ENCODE data around the gene PPM1L. TPM values are rescaled to one million over a fixed set of nuclear protein-coding genes. Genes with fewer than 3 reads are reported as not detected.

Gene PPM1L
- total RNA-seq, 1 experiment from 2014 or later = 1.1 TPM

- DNase-seq (ENCODE audit: low read depth, low spot score) = no peak
- in situ Hi-C loops (cut with HindIII; ENCODE audit: low pct_unique_long_range_greater_than_20kb, low sequenced_read_pairs) = no loop called here
These were observed 37.8 kb downstream of the PPM1L start for GRCh38 chr3:160793722-160794252.

- in situ Hi-C loops (cut with HindIII; ENCODE audit: low pct_unique_long_range_greater_than_20kb, low sequenced_read_pairs) = no loop called here
- DNase-seq (ENCODE audit: low read depth, low spot score) = no peak
These were observed 40.2 kb downstream of the PPM1L start for GRCh38 chr3:160796089-160796812.

GRCh38 chr3:160796813-160797164, 40.8 kb downstream of the PPM1L start:
- in situ Hi-C loops (cut with HindIII; ENCODE audit: low pct_unique_long_range_greater_than_20kb, low sequenced_read_pairs) = no loop called here
- no peak for DNase-seq (ENCODE audit: low read depth, low spot score)

- DNase-seq (ENCODE audit: low read depth, low spot score) = no peak
- in situ Hi-C loops (cut with HindIII; ENCODE audit: low pct_unique_long_range_greater_than_20kb, low sequenced_read_pairs) = no loop called here
These were observed 41.3 kb downstream of the PPM1L start for GRCh38 chr3:160797356-160797755.

GRCh38 chr3:160801386-160802118, 45.5 kb downstream of the PPM1L start:
- in situ Hi-C loops (cut with HindIII; ENCODE audit: low pct_unique_long_range_greater_than_20kb, low sequenced_read_pairs) = no loop called here
- DNase-seq (ENCODE audit: low read depth, low spot score) = no peak

GRCh38 chr3:160804762-160805161, 48.7 kb downstream of the PPM1L start:
- DNase-seq (ENCODE audit: low read depth, low spot score) = peak; percentile 56
- in situ Hi-C loops (cut with HindIII; ENCODE audit: low pct_unique_long_range_greater_than_20kb, low sequenced_read_pairs) = no loop called here

GRCh38 chr3:160806094-160806493, 50.1 kb downstream of the PPM1L start:
- DNase-seq (ENCODE audit: low read depth, low spot score) = no peak
- in situ Hi-C loops (cut with HindIII; ENCODE audit: low pct_unique_long_range_greater_than_20kb, low sequenced_read_pairs) = no loop called here

- in situ Hi-C loops (cut with HindIII; ENCODE audit: low pct_unique_long_range_greater_than_20kb, low sequenced_read_pairs) = no loop called here
- no peak for DNase-seq (ENCODE audit: low read depth, low spot score)
These were observed 50.7 kb downstream of the PPM1L start for GRCh38 chr3:160806686-160807085.

GRCh38 chr3:160808838-160809237, 52.8 kb downstream of the PPM1L start:
- in situ Hi-C loops (cut with HindIII; ENCODE audit: low pct_unique_long_range_greater_than_20kb, low sequenced_read_pairs) = no loop called here
- DNase-seq (ENCODE audit: low read depth, low spot score) = no peak

- no peak for DNase-seq (ENCODE audit: low read depth, low spot score)
- in situ Hi-C loops (cut with HindIII; ENCODE audit: low pct_unique_long_range_greater_than_20kb, low sequenced_read_pairs) = no loop called here
These were observed 53.4 kb downstream of the PPM1L start for GRCh38 chr3:160809453-160809852.

GRCh38 chr3:160810362-160811236, 54.6 kb downstream of the PPM1L start:
- no peak for DNase-seq (ENCODE audit: low read depth, low spot score)
- in situ Hi-C loops (cut with HindIII; ENCODE audit: low pct_unique_long_range_greater_than_20kb, low sequenced_read_pairs) = no loop called here

GRCh38 chr3:160811237-160811548, 55.2 kb downstream of the PPM1L start:
- DNase-seq (ENCODE audit: low read depth, low spot score) = no peak
- in situ Hi-C loops (cut with HindIII; ENCODE audit: low pct_unique_long_range_greater_than_20kb, low sequenced_read_pairs) = no loop called here

- no peak for DNase-seq (ENCODE audit: low read depth, low spot score)
- in situ Hi-C loops (cut with HindIII; ENCODE audit: low pct_unique_long_range_greater_than_20kb, low sequenced_read_pairs) = no loop called here
These were observed 56.3 kb downstream of the PPM1L start for GRCh38 chr3:160812304-160812703.

GRCh38 chr3:160815280-160815679, 59.2 kb downstream of the PPM1L start:
- no peak for DNase-seq (ENCODE audit: low read depth, low spot score)
- in situ Hi-C loops (cut with HindIII; ENCODE audit: low pct_unique_long_range_greater_than_20kb, low sequenced_read_pairs) = no loop called here

GRCh38 chr3:160820022-160820421, 64.0 kb downstream of the PPM1L start:
- DNase-seq (ENCODE audit: low read depth, low spot score) = no peak
- in situ Hi-C loops (cut with HindIII; ENCODE audit: low pct_unique_long_range_greater_than_20kb, low sequenced_read_pairs) = no loop called here

GRCh38 chr3:160820430-160820829, 64.4 kb downstream of the PPM1L start:
- no peak for DNase-seq (ENCODE audit: low read depth, low spot score)
- in situ Hi-C loops (cut with HindIII; ENCODE audit: low pct_unique_long_range_greater_than_20kb, low sequenced_read_pairs) = no loop called here

- no peak for DNase-seq (ENCODE audit: low read depth, low spot score)
- in situ Hi-C loops (cut with HindIII; ENCODE audit: low pct_unique_long_range_greater_than_20kb, low sequenced_read_pairs) = no loop called here
These were observed 66.9 kb downstream of the PPM1L start for GRCh38 chr3:160822936-160823335.

GRCh38 chr3:160825311-160825800, 69.3 kb downstream of the PPM1L start:
- in situ Hi-C loops (cut with HindIII; ENCODE audit: low pct_unique_long_range_greater_than_20kb, low sequenced_read_pairs) = no loop called here

More at GRCh38 chr3:160825311-160825800, 69.3 kb downstream of the PPM1L start:
- DNase-seq (ENCODE audit: low read depth, low spot score) = no peak

Data from SK-MEL-5 (cell line).